ENCODE results near the gene ATP8B4. TPM values are rescaled to one million over a fixed set of nuclear protein-coding genes. Genes with fewer than 3 reads are reported as not detected.

Gene ATP8B4
- total and polyA plus RNA-seq, 12 donors, result 0.39 to 5.3 (median 1.6) TPM

- TF ChIP-seq, protein P1, sequence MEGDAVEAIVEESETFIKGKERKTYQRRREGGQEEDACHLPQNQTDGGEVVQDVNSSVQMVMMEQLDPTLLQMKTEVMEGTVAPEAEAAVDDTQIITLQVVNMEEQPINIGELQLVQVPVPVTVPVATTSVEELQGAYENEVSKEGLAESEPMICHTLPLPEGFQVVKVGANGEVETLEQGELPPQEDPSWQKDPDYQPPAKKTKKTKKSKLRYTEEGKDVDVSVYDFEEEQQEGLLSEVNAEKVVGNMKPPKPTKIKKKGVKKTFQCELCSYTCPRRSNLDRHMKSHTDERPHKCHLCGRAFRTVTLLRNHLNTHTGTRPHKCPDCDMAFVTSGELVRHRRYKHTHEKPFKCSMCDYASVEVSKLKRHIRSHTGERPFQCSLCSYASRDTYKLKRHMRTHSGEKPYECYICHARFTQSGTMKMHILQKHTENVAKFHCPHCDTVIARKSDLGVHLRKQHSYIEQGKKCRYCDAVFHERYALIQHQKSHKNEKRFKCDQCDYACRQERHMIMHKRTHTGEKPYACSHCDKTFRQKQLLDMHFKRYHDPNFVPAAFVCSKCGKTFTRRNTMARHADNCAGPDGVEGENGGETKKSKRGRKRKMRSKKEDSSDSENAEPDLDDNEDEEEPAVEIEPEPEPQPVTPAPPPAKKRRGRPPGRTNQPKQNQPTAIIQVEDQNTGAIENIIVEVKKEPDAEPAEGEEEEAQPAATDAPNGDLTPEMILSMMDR (IDR thresholded peaks at IDR 0.05), result no peak
- H3K27me3 ChIP-seq, result no peaks in the 10 kb centered on the region
- peak overlapping the region in 1 of 10 donors; percentile 27 for H3K27ac ChIP-seq
- peaks cover 0 to 20% (median 0%) of the 10 kb centered on the region in 9 donors for H3K36me3 ChIP-seq
- DNase-seq (no peak), ATAC-seq (no peak)
- peaks cover 0 to 7% (median 0%) of the 10 kb centered on the region in 11 donors for H3K9me3 ChIP-seq
- H3K4me3 ChIP-seq, result no peak overlapping the region
- peaks cover 0 to 4% (median 0%) of the 10 kb centered on the region in 9 donors for H3K4me1 ChIP-seq
- intact Hi-C loops (cut with DNase I), result no loop called here
These were observed 250.7 kb downstream of the ATP8B4 start for GRCh38 chr15:49868348-49868747.

- no peaks in the 10 kb centered on the region for H3K27me3 ChIP-seq
- H3K4me3 ChIP-seq, result no peak overlapping the region
- ATAC-seq, result no peak
- WGBS, 2 donors, result 82 to 94% methylated on average over 10 of the region's 10 CpGs
- H3K9me3 ChIP-seq, result peaks cover 0 to 7% (median 0%) of the 10 kb centered on the region in 11 donors
- TF ChIP-seq, protein P1 (IDR thresholded peaks at IDR 0.05), result no peak
- no peak overlapping the region for H3K27ac ChIP-seq
- no peak for DNase-seq
- peaks cover 0 to 18% (median 0%) of the 10 kb centered on the region in 9 donors for H3K36me3 ChIP-seq
- peaks cover 0 to 6% (median 0%) of the 10 kb centered on the region in 9 donors for H3K4me1 ChIP-seq
- intact Hi-C loops (cut with DNase I), result no loop called here
These were observed 252.9 kb downstream of the ATP8B4 start for GRCh38 chr15:49865925-49866757.

DNA sequence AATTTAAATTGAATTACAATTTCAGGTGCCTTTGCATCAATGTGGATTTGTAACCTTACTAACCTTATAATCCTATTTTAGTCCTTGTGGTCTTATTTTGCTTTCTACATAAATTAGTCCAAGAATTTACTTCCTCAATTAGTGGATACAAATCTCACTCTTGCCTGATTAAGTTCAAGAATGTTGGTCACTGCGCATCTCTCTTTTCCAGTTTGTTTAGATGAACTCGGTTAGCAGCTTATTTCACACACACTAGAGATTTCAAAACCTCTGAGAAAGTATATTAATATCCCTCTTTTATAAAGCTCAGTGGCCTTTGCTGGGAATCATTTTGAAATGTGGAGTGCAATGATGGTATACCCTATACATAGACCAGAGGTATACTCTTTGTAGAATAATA lies 254.8 kb downstream of the ATP8B4 start:
- peaks cover 0 to 14% (median 5%) of the 10 kb centered on the region in 9 donors for H3K4me1 ChIP-seq
- no peak overlapping the region for H3K4me3 ChIP-seq
- peak overlapping the region in 1 of 10 donors; percentile 46 for H3K27ac ChIP-seq
- WGBS, 2 donors, result 78 to 89% methylated on average over 2 of the region's 2 CpGs
- DNase-seq (no peak), ATAC-seq (no peak)
- intact Hi-C loops (cut with DNase I), result no loop called here
- H3K27me3 ChIP-seq, result no peaks in the 10 kb centered on the region
- H3K36me3 ChIP-seq, result peaks cover 0 to 33% (median 0%) of the 10 kb centered on the region in 9 donors
- TF ChIP-seq, protein P1 (IDR thresholded peaks at IDR 0.05), result no peak
- H3K9me3 ChIP-seq, result peaks cover 0 to 7% (median 0%) of the 10 kb centered on the region in 11 donors

DNA sequence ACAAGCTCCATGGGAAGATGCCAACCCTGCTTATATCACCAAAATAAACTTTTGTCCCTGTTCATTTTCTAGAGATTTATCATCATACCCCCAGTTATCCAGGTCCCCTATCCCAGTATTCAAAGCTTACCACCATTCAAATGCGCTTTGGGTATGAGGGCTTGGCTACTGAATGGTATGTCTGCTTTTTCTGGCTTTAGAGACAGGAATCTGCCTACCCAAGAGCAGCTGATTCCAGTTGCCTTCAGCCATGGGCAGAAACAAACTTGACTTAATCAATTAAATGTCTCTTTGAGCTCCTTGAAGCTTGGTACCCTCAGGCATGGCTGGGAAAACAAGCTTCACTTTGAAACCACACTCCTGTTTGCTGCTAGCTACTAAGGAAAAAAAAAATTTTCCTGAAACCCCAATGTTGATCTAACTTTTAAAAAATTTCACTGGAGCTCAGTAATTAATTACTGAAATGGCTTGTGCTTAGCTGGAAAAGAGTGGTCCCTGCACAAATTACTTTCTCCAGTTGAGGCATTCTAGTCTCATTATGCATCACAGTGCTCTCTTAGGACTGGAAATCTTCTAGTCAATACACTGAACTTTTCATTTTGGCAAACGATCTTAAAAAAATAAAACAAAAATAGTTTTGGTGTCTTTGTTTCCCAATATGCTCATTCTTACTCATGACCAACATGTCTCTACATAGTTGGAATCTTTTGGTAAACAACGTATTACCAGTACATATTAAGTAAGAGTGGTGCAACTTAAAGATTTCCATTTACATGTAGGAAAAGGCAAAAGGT lies 255.4 kb downstream of the ATP8B4 start:
- Histone ChIP-seq H3K9me3 (peaks cover 0 to 7% (median 0%) of the 10 kb centered on the region in 11 donors), H3K27ac (peak overlapping the region in 3 of 10 donors; percentile 35 to 75 (median 42)), H3K4me3 (no peak overlapping the region), H3K36me3 (peaks cover 0 to 39% (median 0%) of the 10 kb centered on the region in 9 donors), H3K27me3 (no peaks in the 10 kb centered on the region), H3K4me1 (peaks cover 0 to 14% (median 5%) of the 10 kb centered on the region in 9 donors)
- DNase-seq, result no peak
- TF ChIP-seq, protein P1 (IDR thresholded peaks at IDR 0.05), result no peak
- intact Hi-C loops (cut with DNase I), result no loop called here
- 77 to 80% methylated on average over 3 of the region's 3 CpGs for WGBS, 2 donors
- peak in 2 of 8 donors; percentile 16 to 37 for ATAC-seq
